ENCODE measurements around the gene CFAP126.
"Not testable (repeated sequence)": the region's sequence is repeated elsewhere in the genome, so short reads cannot be mapped to it uniquely, and the experiment has no call there.

The CFAP126 gene

GRCh38 chr1:161379071-161379470 is 11.4 kb upstream of the CFAP126 start:
- peak; percentile 88 for DNase-seq

- DNase-seq: peak; percentile 64
Measured at GRCh38 chr1:161378014-161378413, 10.3 kb upstream of the CFAP126 start.

- peak; percentile 27 for DNase-seq
Measured at GRCh38 chr1:161374373-161374772, 6.7 kb upstream of the CFAP126 start.

DNA sequence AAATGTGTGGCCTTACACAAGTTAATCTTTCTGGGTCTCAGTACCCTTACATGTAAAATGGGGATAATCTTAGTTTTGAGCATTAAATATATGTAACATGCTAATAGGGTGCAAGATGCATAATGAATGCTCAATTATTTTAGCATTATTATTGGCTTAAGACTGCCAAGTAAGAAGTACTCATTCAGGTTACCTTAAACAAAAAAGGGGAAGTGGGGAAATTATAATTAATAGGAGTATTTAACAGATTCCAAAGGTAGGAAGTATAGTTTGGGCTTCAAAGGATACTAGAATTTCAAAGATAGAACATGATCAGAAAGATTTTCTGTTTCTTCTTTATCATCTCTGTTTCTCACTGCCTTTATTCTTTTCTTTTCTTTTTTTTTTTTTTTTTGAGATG is 5.8 kb upstream of the CFAP126 start:
- no peak for DNase-seq

DNA sequence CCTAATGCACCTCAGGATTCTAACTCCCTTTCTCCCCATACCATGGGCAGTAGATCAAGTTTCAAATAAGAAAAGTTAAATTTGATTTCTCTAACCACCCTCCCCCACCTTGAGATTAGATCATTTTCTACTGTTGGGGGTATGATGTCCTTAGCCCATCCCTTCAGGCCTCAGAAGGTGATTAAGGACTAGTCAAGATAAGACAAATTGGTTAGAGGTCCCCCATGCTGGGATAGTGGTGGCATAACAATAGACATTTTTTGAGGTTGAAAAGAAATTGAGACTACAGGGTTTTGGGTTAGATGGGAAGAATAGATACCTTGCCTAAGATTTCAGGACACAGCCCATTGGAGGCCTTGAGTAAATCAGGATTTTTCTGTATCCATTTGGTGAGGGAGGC is 2.5 kb downstream of the CFAP126 start:
- no peak for DNase-seq

DNA sequence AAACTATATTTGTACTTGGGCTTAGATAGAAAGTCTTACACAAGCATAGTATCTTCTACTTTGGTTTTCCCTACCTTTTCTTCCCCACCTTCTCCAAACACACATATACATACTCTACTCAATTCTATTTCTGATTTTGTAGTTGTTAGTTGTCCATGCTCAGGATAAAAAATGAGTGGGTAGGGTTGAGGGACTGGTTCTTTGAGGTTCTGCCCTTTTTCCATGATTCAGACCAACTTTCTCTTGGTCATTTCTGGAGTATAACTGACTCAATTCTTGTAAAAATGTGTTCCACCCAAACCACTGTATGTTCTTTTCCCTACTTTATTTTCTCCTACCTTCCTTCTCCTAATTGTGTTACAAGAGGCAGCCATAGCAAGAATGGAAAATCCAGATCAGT is 3.3 kb downstream of the CFAP126 start:
- no peak for DNase-seq

- DNase-seq: no peak
Measured at GRCh38 chr1:161359291-161359690, 8.4 kb downstream of the CFAP126 start.

- DNase-seq: no peak
Measured at GRCh38 chr1:161357073-161357472, 10.6 kb downstream of the CFAP126 start.

- no peak for DNase-seq
Measured at GRCh38 chr1:161351482-161351881, 16.2 kb downstream of the CFAP126 start.

GRCh38 chr1:161350671-161351070 is 17.0 kb downstream of the CFAP126 start:
- no peak for DNase-seq

GRCh38 chr1:161342821-161343220 is 24.9 kb downstream of the CFAP126 start:
- no peak for DNase-seq

GRCh38 chr1:161342177-161342576 is 25.5 kb downstream of the CFAP126 start:
- DNase-seq: no peak

- no peak for DNase-seq
Measured at GRCh38 chr1:161335796-161336195, 31.9 kb downstream of the CFAP126 start.

DNA sequence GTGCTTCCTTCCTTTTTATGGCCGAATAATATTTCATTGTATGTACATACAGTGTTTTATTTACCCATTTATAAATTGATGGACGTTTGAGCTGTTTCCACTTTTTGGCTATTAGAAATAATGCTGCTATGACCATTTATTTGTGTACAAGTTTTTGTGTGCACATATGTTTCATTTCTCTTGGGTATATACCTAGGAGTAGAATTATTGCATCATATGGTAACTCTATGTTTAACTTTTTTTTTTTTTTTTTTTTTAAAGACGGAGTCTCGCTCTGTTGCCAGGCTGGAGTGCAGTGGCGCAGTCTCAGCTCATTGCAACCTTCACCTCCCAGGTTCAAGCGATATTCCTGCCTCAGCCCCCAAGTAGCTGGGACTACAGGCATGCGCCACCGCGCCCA is 34.5 kb downstream of the CFAP126 start:
- DNase-seq: no peak

GRCh38 chr1:161330346-161330745 is 37.3 kb downstream of the CFAP126 start:
- DNase-seq: no peak

DNA sequence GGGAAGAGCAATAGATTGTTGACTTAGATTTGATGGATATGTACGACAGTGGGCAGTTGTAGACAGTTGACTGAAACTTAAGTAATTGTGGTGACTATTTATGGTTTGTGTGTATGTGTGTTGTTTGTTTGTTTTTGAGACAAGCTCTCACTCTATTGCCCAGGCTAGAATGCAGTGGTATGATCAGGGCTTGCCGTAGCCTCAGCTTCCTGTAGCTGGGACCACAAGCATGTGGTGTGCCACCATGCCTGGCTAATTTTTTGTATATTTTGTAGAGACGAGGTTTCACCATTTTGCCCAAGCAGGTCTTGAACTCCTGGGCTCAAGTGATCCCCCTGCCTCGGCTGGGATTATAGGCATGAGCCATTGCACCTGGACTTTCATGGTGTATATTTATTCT is 43.7 kb downstream of the CFAP126 start:
- DNase-seq: no peak

DNA sequence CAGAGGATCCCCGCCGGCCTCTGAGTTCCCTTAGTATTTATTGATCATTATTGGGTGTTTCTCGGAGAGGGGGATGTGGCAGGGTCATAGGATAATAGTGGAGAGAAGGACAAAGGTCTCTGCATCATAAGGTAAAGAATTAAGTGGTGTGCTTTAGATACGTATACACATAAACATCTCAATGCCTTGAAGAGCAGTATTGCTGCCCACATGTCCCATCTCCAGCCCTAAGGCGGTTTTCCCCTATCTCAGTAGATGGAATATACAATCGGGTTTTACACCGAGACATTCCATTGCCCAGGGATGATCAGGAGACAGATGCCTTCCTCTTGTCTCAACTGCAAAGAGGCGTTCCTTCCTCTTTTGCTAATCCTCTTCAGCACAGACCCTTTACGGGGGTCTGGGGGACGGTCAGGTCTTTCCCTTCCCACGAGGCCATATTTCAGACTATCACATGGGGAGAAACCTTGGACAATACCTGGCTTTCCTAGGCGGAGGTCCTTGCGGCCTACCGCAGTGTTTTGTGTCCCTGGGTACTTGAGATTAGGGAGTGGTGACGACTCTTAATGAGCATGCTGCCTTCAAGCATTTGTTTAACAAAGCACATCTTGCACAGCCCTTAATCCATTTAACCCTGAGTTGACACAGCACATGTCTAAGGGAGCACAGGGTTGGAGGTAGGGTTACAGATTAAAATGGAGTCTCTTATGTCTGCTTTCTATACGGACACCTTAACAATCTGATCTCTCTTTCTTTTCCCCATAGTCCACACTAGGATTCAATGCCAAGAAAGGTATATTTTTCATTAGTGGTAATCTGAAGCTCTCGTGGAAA is 51.6 kb downstream of the CFAP126 start:
- not testable (repeated sequence) for DNase-seq
